Right cardiac atrium (tissue), 5 donors: ENCODE results near the gene PLK3. TPM values are rescaled to one million over a fixed set of nuclear protein-coding genes. Genes with fewer than 3 reads are reported as not detected.
A peak's percentile ranks its signal among the peaks of the same experiment; 100 is the strongest.
"Not testable (repeated sequence)": the region's sequence is repeated elsewhere in the genome, so short reads cannot be mapped to it uniquely, and the experiment has no call there.

Experiments
- ATAC-seq, 2 donors: fragments of 200-7000 bp; cut with Tn5 transposase; one replicate each; pipeline versions ENCODE4 v1.8.0 to v1.9.1; 2020; ENCODE audit warnings: moderate library complexity in 2 of 2, mild to moderate bottlenecking in 1 of 2
- DNase-seq, 3 donors: peaks; one replicate each; pipeline ENCODE4 v3.0.0-alpha.2; 2020
- H3K27ac ChIP-seq: one replicate; pipeline ENCODE4 v1.5.1; 2013; ENCODE audit warnings: mild to moderate bottlenecking, low read length, control low read depth, moderate library complexity
- H3K27me3 ChIP-seq: one replicate; pipeline ENCODE4 v1.6.1; 2013; ENCODE audit not compliant: control insufficient read depth, insufficient read depth
- H3K4me1 ChIP-seq: one replicate; pipeline ENCODE4 v1.6.1; 2013; ENCODE audit warnings: low read length; ENCODE audit not compliant: control insufficient read depth, insufficient read depth
- H3K4me3 ChIP-seq: one replicate; pipeline ENCODE4 v1.5.1; 2013; ENCODE audit warnings: low read length, control low read depth
- H3K9me3 ChIP-seq: one replicate; pipeline ENCODE4 v1.6.1; 2013; ENCODE audit warnings: low read length; ENCODE audit not compliant: control insufficient read depth
- WGBS: extraction: QIAGEN DNeasy Blood & Tissue Kit; methylation state at CpG from one replicate; pipeline ENCODE4 v1.1.7; 2013; 5-methylcytosine and 5-hydroxymethylcytosine counted together
- intact Hi-C, 4 donors: fragments of 100-400 bp; cut with DNase I; formaldehyde crosslinking; loops; one replicate each; pipeline versions ENCODE4 v1.11.0 to v1.14.0; 2022 to 2023
- long read RNA-seq, 4 donors: library from polyadenylated mRNA; unstranded; transcript quantifications; one replicate each; pipeline ENCODE4 v2.0.0, GENCODE V29; 2020 to 2021
- polyA plus RNA-seq: library from polyadenylated mRNA; stranded (reverse); fragments of 200-250 nt; gene quantifications from one replicate; pipeline ENCODE4 v1.2.3, GENCODE V29; 2013
- total RNA-seq, 4 donors: library from RNA; stranded (reverse); fragmentation: NEBNext Ultra II Directional; extraction: Animal tissue kit (Norgen Biotek cat#: 25700); gene quantifications; one replicate each; pipeline ENCODE4 v1.2.1, GENCODE V29; 2021
- donor health status: healthy with polysubstance abuse.
- donor health status: DM: no; HTN: yes; CAD: no.
- donor health status: DM: no; HTN: no; CAD: no.
- donor health status: DM: no; HTN: yes; CAD: no; lungs with severe emphysema.
- donor health status: DM: yes; HTN: yes; CAD: no.

Gene PLK3
- total RNA-seq (10 to 100 TPM in 1 of 4 donors, 1 to 10 TPM in 3; 6.0 to 11.4 (median 8.2) TPM), polyA plus RNA-seq (11.0 TPM)
- long read RNA-seq, donor 1, transcript PLK3-201 (15 exons, 2,492 nt) = major isoform, 7 of 12 reads
- long read RNA-seq, donor 1, partial matches to known transcripts = 3 of 12 reads
- long read RNA-seq, donor 1, other reads (novel, unspliced or antisense) = 2 of 12 reads
- long read RNA-seq, donor 2, partial matches to known transcripts = 0 of 5 reads
- long read RNA-seq, donor 2, other reads (novel, unspliced or antisense) = 5 of 5 reads
- long read RNA-seq, donor 3, transcript PLK3-201 (15 exons, 2,492 nt) = major isoform, 24 of 52 reads
- long read RNA-seq, donor 3, partial matches to known transcripts = 9 of 52 reads
- long read RNA-seq, donor 3, other reads (novel, unspliced or antisense) = 19 of 52 reads
- long read RNA-seq, donor 4, partial matches to known transcripts = 1 of 8 reads
- long read RNA-seq, donor 4, other reads (novel, unspliced or antisense) = 4 of 8 reads

GRCh38 chr1:44799770-44800584 is at the start of gene PLK3:
PLK3 (plus strand) TSS chr1:44800377; CDS start chr1:44800464, 87 bp downstream.
- Histone ChIP-seq H3K4me3 (peak within 1 kb of the TSS; percentile 72), H3K27me3 (no peaks in the 10 kb centered on the region), H3K9me3 (no peaks in the 10 kb centered on the region), H3K27ac (peak within 1 kb of the TSS; percentile 84), H3K4me1 (peaks cover 10% of the 10 kb centered on the region)
- ATAC-seq (peak; percentile 95 to 96), DNase-seq (peak; percentile 98 to 99 (median 99))
- under 1% methylated on average over 79 of the region's 79 CpGs for whole genome bisulfite sequencing
- intact Hi-C loops = loop anchor here in 2 of 4 donors (2.0 to 5.0 kb wide), 2 partner anchors 19 to 32 kb away; no protein-coding TSS in a partner anchor

GRCh38 chr1:44757420-44757819 is 42.8 kb upstream of the PLK3 start:
- intact Hi-C loops = no loop called here
- Histone ChIP-seq H3K27me3 (no peaks in the 10 kb centered on the region), H3K4me3 (no peak overlapping the region), H3K27ac (no peak overlapping the region), H3K9me3 (no peaks in the 10 kb centered on the region), H3K4me1 (no peaks in the 10 kb centered on the region)
- ATAC-seq (no peak), DNase-seq (no peak)
- WGBS = 95% methylated on average over 2 of the region's 2 CpGs

- Histone ChIP-seq H3K27ac (no peak overlapping the region), H3K4me1 (no peaks in the 10 kb centered on the region), H3K27me3 (no peaks in the 10 kb centered on the region), H3K9me3 (no peaks in the 10 kb centered on the region), H3K4me3 (no peak overlapping the region)
- intact Hi-C loops = no loop called here
- DNase-seq (peak in 1 of 3 donors; percentile 44), ATAC-seq (no peak)
- 89% methylated on average over 11 of the region's 11 CpGs for WGBS
Measured at GRCh38 chr1:44759077-44759476, 41.1 kb upstream of the PLK3 start.

- 85% methylated on average over 3 of the region's 3 CpGs for WGBS
- Histone ChIP-seq H3K4me3 (no peak overlapping the region), H3K27ac (no peak overlapping the region), H3K27me3 (no peaks in the 10 kb centered on the region), H3K4me1 (no peaks in the 10 kb centered on the region), H3K9me3 (no peaks in the 10 kb centered on the region)
- DNase-seq (no peak), ATAC-seq (no peak)
- intact Hi-C loops = no loop called here
Measured at GRCh38 chr1:44760876-44761275, 39.3 kb upstream of the PLK3 start.

GRCh38 chr1:44766421-44766820 is 33.8 kb upstream of the PLK3 start:
- H3K4me1 ChIP-seq, ATAC-seq, H3K4me3 ChIP-seq, DNase-seq, H3K27me3 ChIP-seq, H3K27ac ChIP-seq, H3K9me3 ChIP-seq, intact Hi-C loops: not testable (repeated sequence)
- WGBS = 95% methylated on average over 6 of the region's 6 CpGs

GRCh38 chr1:44775078-44775929 is 24.9 kb upstream of the PLK3 start, which contains the start of gene RPS8:
RPS8 (plus strand) TSS chr1:44775540; CDS start chr1:44775597, 57 bp downstream.
- Histone ChIP-seq H3K9me3 (no peaks in the 10 kb centered on the region), H3K27me3 (no peaks in the 10 kb centered on the region), H3K4me1 (no peaks in the 10 kb centered on the region), H3K27ac (peak within 1 kb of the TSS; percentile 95), H3K4me3 (peak within 1 kb of the TSS; percentile 88)
- DNase-seq (peak; percentile 92 to 96 (median 93)), ATAC-seq (peak; percentile 91 to 94)
- under 1% methylated on average over 65 of the region's 65 CpGs for WGBS
- intact Hi-C loops = no loop called here

GRCh38 chr1:44775930-44776729 is 24.0 kb upstream of the PLK3 start:
- ATAC-seq (peak; percentile 6 to 8), DNase-seq (peak; percentile 41 to 77 (median 75))
- 7% methylated on average over 36 of the region's 36 CpGs for WGBS
- peak overlapping the region; percentile 61 for H3K27ac ChIP-seq
- H3K9me3 ChIP-seq = no peaks in the 10 kb centered on the region
- intact Hi-C loops = no loop called here
- H3K4me3 ChIP-seq = peak overlapping the region; percentile 88
- no peaks in the 10 kb centered on the region for H3K4me1 ChIP-seq
- no peaks in the 10 kb centered on the region for H3K27me3 ChIP-seq

- Histone ChIP-seq H3K4me3 (peak overlapping the region; percentile 88), H3K27me3 (no peaks in the 10 kb centered on the region), H3K4me1 (no peaks in the 10 kb centered on the region), H3K27ac (peak overlapping the region; percentile 13), H3K9me3 (no peaks in the 10 kb centered on the region)
- 57% methylated on average over 12 of the region's 12 CpGs for WGBS
- peak in 1 of 3 donors; percentile 62 for DNase-seq
- intact Hi-C loops = no loop called here
- ATAC-seq = no peak
Measured at GRCh38 chr1:44776730-44777068, 23.5 kb upstream of the PLK3 start.

GRCh38 chr1:44777547-44777946 is 22.6 kb upstream of the PLK3 start:
- DNase-seq (peak in 1 of 3 donors; percentile 46), ATAC-seq (no peak)
- Histone ChIP-seq H3K27ac (no peak overlapping the region), H3K4me3 (no peak overlapping the region), H3K4me1 (no peaks in the 10 kb centered on the region), H3K27me3 (no peaks in the 10 kb centered on the region), H3K9me3 (no peaks in the 10 kb centered on the region)
- intact Hi-C loops = no loop called here
- 80% methylated on average over 14 of the region's 14 CpGs for WGBS
